Activated naive CD4-positive, alpha-beta T cell treated with anti-CD3 and anti-CD28 coated beads, Interleukin-2, amount 50 U/mL, for 72 hours (primary cell): ENCODE results near the gene ASB8. TPM values are rescaled to one million over a fixed set of nuclear protein-coding genes. Genes with fewer than 3 reads are reported as not detected.

ENCODE experiments used
- ATAC-seq, 2 donors: fragments of 150-1000 bp; cut with Tn5 transposase; 2 replicates each; pipeline ENCODE4 v1.10.0; 2021; ENCODE audit warnings: mild to moderate bottlenecking in 2 of 2, moderate library complexity in 2 of 2
- DNase-seq, 2 donors: peaks; one replicate each; pipeline ENCODE4 v3.0.0; 2021 to 2022; ENCODE audit warnings: low spot score in 2 of 2
- H3K27ac Mint-ChIP-seq, 2 donors: one replicate each; pipeline ENCODE4 v1.8.0; 2022; ENCODE audit warnings: mild to moderate bottlenecking in 2 of 2, mixed read lengths in 2 of 2
- H3K36me3 Mint-ChIP-seq, 2 donors: one replicate each; pipeline ENCODE4 v1.8.0; 2022; ENCODE audit warnings: mixed read lengths in 2 of 2
- H3K9me3 Mint-ChIP-seq, 2 donors: one replicate each; pipeline ENCODE4 v1.8.0; 2022; ENCODE audit warnings: mixed read lengths in 2 of 2
- total RNA-seq, 2 donors: library from RNA; stranded (reverse); gene quantifications; one replicate each; pipeline ENCODE4 v1.2.3, GENCODE V29; 2022

ASB8 gene
- total RNA-seq, 2 donors from 2014 or later: 30.7 to 45.3 TPM

DNA sequence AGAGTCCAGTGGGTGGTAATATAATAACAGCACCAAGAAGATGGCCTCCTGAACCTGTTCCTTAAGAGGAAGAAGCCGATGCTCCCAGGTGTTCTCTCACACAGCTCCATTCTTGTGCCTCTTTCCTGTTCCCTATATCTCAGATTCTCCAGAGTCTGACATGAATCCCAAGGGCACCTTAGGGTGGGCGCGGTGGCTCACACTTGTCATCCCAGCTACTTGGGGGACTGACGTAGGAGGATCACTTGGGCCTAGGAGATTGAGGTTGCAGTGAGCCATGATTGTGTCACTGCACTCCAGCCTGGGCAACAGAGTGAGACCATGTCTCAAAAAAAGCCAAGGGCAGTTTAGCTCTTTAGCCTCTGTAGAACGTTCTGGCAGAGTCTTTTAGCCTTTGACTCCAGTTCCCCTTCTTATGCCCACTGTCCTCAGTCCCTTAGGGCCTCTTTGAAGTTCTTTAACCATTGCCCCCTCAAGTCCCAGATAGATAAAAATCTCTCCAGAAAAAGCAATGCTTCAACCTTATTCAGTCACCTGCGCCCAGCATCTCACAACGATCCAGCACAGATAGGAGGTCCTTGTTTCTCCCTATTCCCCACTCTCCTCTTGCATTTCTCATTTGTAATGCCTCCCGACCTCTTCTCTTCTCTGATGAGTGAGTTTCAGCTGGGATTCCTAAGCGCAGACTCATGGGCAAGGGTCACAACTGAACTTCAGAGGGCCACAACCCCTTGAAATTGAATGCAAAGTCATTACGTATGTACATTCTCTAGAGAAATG is 30.8 kb upstream of the ASB8 start:
- Mint-ChIP-seq H3K27ac (no peak overlapping the region), H3K9me3 (no peaks in the 10 kb centered on the region), H3K36me3 (no peaks in the 10 kb centered on the region)
- DNase-seq (no peak), ATAC-seq (no peak)

DNA sequence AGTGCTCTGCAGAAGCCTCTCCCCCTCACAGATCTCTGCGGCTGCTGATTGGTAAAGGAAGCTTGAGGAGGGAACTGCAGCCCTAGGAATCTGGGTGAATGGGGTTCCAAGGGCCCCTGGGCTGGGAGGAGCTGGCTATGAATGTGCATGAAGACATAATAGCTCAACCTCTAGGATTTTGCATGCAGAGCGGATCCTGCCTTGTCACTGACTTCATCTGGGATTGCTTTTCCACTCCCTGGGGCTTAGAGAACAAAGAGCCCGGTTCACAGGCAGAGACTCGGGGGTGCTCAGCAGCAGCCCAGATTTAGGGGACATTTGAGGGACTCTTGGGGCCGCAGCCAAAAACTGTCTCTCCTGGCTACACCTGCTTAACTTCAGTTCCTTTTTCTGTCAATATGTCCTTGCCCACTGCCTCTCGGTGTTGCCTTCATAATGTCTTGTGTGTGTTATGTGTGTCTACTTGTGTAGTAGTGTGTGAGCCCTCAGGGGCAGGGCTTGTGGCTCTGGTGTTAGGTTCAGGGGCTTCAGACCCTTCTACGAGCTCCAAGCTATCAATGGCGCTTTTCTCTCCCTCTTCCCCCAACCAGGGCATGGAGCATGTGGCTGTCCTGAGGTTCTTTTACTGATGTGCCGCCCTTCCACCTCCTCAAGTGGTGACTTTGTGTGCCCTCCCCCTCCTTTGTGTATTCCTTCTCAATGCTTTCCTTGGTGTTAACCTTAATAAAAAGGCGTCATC is 28.0 kb upstream of the ASB8 start:
- no peak for DNase-seq
- H3K27ac Mint-ChIP-seq: no peak overlapping the region
- no peaks in the 10 kb centered on the region for H3K36me3 Mint-ChIP-seq
- no peak for ATAC-seq
- no peaks in the 10 kb centered on the region for H3K9me3 Mint-ChIP-seq

DNA sequence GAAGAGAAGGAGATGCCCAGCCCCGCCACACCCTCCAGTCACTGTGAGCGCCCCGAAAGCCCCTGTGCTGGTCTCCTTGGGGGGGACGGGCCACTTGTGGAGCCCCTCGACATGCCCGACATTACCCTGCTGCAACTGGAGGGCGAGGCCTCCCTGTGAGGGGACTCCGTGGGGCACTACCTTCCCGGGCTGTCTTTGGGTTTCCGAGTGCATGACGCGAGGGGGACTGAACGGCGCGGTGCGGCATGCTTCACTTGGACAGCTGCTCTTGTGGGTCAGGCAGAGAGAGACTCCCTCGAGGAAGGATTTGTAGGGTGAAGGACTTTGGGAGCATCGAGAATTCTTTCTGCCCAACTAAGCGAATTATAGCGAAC is 27.2 kb upstream of the ASB8 start:
- no peak for DNase-seq
- H3K27ac Mint-ChIP-seq: no peak overlapping the region
- H3K36me3 Mint-ChIP-seq: no peaks in the 10 kb centered on the region
- H3K9me3 Mint-ChIP-seq: no peaks in the 10 kb centered on the region
- no peak for ATAC-seq

DNA sequence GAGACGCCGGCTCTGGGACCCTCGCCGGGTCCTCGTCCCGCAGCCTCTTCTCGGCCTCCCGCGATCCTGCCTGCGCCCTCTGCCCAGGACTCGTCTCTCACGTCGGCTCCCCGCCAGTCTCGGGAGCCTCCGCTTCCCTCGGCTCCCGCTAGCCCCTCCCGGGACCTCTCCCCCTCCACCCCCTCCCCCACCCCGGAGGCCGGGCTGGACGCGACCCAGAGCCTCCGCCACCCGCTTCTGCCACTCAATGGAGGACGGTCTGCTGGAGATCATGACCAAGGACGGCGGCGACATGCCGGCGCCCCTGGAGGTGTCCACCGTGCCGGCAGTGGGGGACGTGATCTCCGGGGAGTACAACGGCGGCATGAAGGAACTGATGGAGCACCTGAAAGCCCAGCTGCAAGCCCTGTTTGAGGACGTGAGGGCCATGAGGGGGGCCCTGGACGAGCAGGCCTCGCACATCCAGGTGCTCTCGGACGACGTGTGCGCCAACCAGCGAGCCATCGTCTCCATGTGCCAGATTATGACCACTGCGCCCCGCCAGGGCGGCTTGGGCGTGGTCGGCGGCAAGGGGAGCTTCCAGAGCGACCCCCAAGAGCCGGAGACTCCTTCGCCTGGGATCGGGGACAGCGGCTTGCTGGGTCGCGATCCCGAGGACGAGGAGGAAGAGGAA is 26.7 kb upstream of the ASB8 start:
- DNase-seq: peak in 1 of 2 donors; percentile 17
- peak; percentile 10 to 13 for ATAC-seq
- no peaks in the 10 kb centered on the region for H3K36me3 Mint-ChIP-seq

DNA sequence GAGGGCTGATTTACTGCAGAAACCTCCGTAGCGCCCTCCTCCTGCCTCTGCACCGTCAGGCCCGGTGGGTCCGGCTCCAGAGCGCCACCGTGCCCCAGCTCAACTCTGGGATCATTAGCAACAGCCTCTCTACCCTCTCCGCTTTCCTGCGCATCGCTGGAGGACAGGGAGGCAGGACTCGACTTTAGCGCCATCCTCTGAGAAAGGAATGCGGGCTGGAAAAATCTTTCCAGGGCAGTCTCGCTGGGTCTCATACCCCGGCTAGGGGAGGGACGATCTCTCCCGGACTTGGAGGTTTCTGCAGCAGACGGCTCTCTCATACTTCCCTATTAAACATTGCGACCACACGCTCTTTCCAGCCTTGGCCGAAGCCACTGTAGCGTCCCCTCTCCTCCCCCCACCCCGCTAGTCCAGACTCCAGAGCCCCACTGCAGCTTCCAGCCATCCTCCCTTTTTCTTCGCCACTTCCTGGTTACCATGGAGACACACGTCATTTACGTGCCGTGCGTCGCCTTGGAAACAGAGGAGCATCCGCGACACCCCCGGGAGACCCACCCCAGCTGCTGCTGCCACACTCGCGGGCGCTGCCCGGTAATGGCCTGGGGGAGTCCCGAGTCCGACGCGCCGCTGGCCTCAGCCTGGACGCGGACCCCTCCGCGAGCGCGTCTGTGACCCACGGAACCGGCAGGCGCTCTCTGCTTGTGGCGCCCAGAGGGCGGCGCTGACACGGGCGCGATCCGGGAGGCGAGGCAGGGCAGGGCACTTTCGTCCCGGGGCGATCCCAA is 26.0 kb upstream of the ASB8 start, which contains the start of gene CCDC184:
Gene CCDC184, plus strand, starts transcription at position 554 of the 785 bp plus-strand sequence. CDS start 479 bp downstream, outside the sequence.
- DNase-seq (peak; percentile 63 to 76), ATAC-seq (peak; percentile 76 to 88)
- H3K9me3 Mint-ChIP-seq: no peaks in the 10 kb centered on the region
- no peaks in the 10 kb centered on the region for H3K36me3 Mint-ChIP-seq
- H3K27ac Mint-ChIP-seq: peak within 1 kb of the TSS; percentile 7 to 75

More for the DNA sequence above, 26.7 kb upstream of the ASB8 start:
- Mint-ChIP-seq H3K9me3 (no peaks in the 10 kb centered on the region), H3K27ac (no peak overlapping the region)

DNA sequence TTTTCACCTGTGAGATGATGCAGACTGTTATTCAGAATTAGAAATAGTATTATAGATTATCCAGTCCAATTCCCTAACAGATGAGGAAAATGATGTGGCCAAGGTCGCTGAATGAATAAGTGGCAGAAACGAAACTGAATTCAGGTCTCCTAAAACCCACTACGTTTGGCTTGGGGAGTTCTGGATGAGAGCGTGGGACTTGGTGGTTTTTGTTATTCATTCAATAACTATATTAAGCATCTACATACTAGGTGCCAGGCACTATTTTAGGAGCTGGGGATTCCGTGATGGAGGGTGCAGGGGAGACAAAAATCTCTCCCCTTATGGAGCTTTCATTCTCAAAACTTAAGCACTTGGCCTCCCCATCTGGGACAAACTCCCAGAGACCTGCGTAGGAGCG is 25.3 kb upstream of the ASB8 start:
- Mint-ChIP-seq H3K27ac (no peak overlapping the region), H3K9me3 (no peaks in the 10 kb centered on the region), H3K36me3 (no peaks in the 10 kb centered on the region)
- no peak for DNase-seq
- ATAC-seq: peak; percentile 19 to 56

DNA sequence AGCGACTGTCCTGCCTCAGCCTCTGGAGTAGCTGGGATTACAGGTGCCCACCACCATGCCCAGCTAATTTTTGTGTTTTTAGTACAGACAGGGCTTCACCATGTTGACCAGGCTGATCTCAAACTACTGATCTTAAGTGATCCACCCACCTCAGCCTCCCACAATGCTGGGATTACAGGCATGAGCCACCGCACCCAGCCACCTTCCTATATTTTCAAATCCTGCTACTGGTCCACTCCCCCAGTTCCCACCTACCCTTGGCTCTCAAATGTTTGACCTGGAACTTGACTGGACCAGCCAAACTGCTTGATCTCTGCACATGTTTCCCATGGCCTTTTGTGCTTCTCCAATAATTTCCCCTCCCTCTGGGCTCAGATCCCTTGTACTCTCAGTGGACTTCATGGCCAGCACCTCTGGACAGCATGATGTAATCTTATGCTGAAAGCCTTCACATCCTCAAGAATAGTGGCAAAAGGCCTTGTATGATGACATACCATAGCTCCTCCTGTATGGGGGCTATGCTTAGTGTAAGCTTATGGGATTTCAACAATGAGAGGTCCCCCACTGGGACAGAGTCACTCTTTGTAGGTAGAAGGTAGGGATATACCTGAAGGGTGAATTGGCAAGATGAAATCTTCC is 23.7 kb upstream of the ASB8 start:
- Mint-ChIP-seq H3K9me3 (no peaks in the 10 kb centered on the region), H3K27ac (no peak overlapping the region), H3K36me3 (no peaks in the 10 kb centered on the region)
- DNase-seq (no peak), ATAC-seq (no peak)

DNA sequence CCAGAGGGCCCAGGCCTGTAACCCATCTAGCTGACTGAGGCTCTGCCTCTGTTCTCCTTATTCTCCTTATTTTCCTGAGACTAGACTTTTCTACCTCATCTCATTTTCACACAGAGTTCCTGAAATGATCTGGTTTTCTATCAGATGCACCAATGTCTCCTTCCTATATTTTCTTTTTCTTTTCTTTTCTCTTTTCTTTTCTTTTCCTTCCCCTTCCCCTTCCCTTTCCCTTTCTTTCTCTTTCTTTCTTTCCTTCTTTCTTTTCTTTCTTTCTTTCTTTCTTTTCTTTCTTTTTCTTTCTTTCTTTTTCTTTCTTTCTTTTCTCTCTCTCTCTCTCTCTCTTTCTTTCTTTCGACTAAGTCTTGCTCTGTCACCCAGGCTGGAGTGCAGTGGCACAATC is 23.1 kb upstream of the ASB8 start:
- Mint-ChIP-seq H3K36me3 (no peaks in the 10 kb centered on the region), H3K27ac (no peak overlapping the region), H3K9me3 (no peaks in the 10 kb centered on the region)
- no peak for DNase-seq
- ATAC-seq: no peak

DNA sequence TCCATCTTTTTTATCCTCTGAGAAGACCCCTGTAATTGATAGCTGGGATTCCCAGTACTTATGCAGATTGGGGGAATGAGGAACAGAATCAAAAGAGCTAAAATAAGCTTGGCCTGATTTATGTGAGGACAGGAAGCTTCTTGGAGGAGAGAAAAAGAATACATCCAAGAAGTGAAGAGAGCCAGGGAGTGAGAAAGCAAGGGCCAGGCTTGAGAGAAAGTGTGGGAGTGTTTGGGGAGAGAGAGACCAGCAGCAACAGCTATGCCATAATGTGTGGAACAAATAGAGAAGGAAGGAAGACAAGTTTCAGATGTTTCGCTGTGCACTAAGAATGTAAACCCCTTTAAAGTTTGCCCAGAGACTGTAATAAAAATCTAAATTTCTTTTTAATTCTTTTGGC is 22.2 kb upstream of the ASB8 start:
- Mint-ChIP-seq H3K27ac (no peak overlapping the region), H3K36me3 (no peaks in the 10 kb centered on the region), H3K9me3 (no peaks in the 10 kb centered on the region)
- ATAC-seq: no peak
- DNase-seq: no peak

DNA sequence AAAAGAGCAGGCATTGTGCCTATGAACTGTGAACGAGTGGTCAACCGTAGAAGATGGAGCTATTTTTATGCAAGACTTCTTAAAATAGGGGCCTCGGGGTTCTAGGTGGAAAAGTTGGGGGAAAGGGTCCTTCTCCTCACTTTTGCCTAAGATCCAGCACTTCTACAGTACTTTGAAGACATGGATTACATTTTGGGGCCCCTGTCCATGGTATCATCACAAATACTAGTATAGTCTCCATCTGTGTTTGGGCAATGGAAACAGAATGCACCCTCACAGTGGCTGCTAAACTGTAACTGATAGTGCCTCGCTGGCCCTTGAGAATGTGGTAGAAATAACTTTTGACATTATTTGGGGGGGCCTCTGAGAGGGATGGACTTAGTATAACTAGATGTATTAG is 20.7 kb upstream of the ASB8 start:
- no peak for DNase-seq
- Mint-ChIP-seq H3K9me3 (no peaks in the 10 kb centered on the region), H3K27ac (no peak overlapping the region), H3K36me3 (no peaks in the 10 kb centered on the region)
- no peak for ATAC-seq

DNA sequence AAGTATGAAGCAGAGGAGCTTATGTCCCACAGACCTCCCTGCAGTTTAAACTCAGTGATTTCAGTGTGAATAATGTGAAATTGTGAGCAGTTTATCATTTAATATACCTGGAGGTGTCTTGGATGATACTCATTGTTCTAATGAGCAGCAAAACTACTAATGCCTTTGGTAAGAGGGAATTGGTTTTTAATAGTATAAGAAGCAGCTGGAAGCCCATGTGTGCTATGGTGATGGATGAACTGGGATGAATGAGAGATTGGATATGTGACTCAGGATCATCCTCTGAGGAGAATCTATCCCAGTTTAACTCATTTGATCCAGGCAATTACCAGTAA is 19.1 kb upstream of the ASB8 start:
- H3K36me3 Mint-ChIP-seq: no peaks in the 10 kb centered on the region
- no peak for DNase-seq
- no peak overlapping the region for H3K27ac Mint-ChIP-seq
- no peak for ATAC-seq
- H3K9me3 Mint-ChIP-seq: no peaks in the 10 kb centered on the region

DNA sequence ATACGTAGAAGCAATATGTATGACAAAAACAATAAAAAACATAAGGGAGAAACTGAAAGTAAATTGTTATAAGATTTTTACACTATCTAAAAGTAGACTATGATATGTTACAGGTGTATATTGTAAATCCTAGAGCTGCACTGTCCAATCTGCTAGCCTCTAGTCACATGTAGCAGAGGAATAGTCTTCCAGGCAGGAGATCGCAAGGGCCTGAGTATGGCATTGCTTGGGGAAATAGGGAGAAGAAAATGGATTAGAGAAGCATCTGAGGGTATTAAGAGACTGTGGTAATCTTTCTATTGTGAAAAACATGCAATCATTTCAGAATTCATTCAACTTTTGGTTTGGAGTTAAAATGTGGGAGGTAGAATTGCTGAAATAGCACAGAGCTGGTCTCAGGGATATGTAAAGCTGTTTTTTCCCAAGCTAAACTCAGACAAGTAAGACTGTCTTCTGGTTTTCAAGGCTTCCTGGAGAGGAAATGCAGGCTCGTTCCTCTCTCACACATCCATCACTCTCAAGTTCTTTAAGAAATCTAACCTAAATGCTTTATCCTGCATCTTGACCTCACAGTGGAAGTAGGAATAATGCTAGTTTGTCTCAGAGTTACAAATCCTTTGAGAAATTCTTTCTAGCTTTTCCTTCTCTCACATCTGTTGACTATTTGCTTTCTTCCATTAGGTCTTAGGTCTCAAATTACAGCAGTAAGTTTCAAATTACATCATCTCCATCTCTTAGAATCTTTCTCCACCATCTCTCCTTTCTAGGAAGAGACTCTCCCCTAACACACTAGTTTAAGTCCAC is 18.5 kb upstream of the ASB8 start:
- H3K27ac Mint-ChIP-seq: no peak overlapping the region
- H3K36me3 Mint-ChIP-seq: no peaks in the 10 kb centered on the region
- ATAC-seq (no peak), DNase-seq (no peak)
- H3K9me3 Mint-ChIP-seq: no peaks in the 10 kb centered on the region

DNA sequence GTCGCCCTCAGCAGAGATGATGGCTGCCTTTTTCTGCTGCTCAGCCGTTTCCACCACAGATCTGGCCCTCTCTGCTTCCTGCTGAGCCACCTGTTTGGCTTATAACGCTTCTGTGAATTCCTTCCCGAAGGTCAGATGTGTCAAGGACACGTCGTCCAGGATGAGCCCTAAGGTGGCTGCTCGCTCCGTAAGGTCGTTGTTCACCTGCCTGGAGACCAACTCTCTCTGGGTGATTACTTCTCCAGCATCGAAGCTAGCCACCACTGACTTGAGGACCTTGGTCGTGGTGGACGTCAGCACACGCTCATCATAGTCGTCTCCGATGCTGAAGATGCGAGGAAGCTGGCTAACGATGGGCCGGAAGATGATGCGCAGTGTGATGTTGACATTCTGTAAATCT is 11.7 kb upstream of the ASB8 start:
- no peak for DNase-seq
- H3K9me3 Mint-ChIP-seq: no peaks in the 10 kb centered on the region
- no peaks in the 10 kb centered on the region for H3K36me3 Mint-ChIP-seq
- no peak overlapping the region for H3K27ac Mint-ChIP-seq
- no peak for ATAC-seq

DNA sequence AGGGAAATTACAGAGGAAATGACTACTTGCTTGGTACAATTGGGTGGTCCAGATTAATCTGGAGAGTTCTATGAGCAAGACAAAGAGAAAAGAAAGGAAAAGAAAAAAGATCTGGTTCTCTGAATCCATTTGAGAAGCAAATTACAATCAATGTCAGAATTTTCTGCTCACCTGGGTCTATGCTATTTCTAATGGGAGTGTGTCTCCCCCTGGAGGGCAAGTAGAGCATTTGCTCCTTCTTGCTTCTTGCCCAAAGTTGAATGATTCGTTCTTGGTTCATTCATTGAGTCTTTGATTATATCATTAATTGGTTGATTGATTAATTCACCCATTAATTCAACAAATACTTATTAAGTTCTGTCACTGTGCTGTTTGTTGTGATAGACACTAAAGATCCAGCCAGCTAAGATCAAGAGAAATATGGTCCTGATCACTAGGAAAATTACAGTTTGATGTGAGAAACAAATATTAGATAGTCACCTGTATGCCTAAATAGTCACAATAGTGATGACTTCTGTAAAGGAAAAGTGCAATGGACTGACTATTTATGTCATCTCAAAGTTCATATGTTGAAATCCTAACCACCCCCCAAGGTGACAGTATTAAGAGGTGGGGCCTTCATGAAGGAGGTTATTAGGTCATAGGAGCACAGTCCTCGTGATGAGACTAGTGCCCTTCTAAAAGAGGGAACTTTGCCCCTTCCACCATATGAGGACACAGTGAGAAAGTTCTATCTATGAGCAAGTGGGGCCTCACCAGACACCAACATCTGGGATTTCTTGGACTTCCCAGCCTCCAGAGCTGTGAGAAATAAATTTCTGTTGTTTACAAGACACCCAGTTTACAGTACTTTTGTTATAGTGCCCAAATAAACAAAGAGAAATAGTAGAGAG is 8.0 kb upstream of the ASB8 start:
- ATAC-seq: peak; percentile 56 to 66
- H3K9me3 Mint-ChIP-seq: no peaks in the 10 kb centered on the region
- peak in 1 of 2 donors; percentile 63 for DNase-seq
- H3K27ac Mint-ChIP-seq: no peak overlapping the region
- H3K36me3 Mint-ChIP-seq: no peaks in the 10 kb centered on the region

DNA sequence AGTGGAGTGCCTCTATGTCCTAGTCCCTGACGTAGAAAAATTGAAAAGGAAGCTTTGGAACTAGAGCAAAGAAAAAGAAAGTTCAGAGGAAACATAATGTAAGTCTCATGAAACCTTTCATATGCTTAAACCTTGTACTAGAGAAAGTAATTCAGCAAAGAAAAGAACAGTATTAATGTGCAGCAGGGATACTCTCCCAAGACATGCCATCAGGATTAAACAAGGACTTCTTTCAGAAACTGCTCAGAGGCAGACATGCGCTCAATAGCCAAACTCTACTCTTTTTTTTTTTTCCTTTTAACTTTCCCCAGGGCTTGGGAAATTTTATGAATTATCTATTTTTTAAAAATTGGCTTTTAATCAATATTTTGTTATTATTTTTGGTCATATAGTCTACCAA is 7.1 kb upstream of the ASB8 start:
- no peak overlapping the region for H3K27ac Mint-ChIP-seq
- DNase-seq: no peak
- H3K9me3 Mint-ChIP-seq: no peaks in the 10 kb centered on the region
- no peak for ATAC-seq
- no peaks in the 10 kb centered on the region for H3K36me3 Mint-ChIP-seq
